HEK293 (cell line): ENCODE data around the gene CLTCL1.

Source experiments
- CTCF ChIA-PET: fragments of 350-600 bp; formaldehyde crosslinking; extraction: SDS; loops from one replicate; lab custom pipeline; 2021; ENCODE audit warnings: antibody characterized with exemption; lab: Yijun Ruan, JAX
- POLR2A ChIA-PET: fragments of 300-600 bp; formaldehyde crosslinking; extraction: SDS; loops from one replicate; lab custom pipeline; 2020; ENCODE audit warnings: antibody characterized with exemption, inconsistent platforms; lab: Yijun Ruan, JAX
- H3K27ac ChIP-seq: fragments of 200-500 bp; sonication (Bioruptor generic); 2 replicates; pipeline ENCODE4 v1.5.1; 2014; ENCODE audit warnings: low read depth, low read length, control low read depth, inconsistent platforms; ENCODE audit errors: extremely low read depth
- H3K36me3 ChIP-seq, 2 experiments: fragments of 200-500 bp in 1 of 2; sonication (Bioruptor generic) in 1 of 2; 1 replicate in 1 of 2; 2 replicates in 1 of 2; pipeline ENCODE4 v1.5.1; 2014 to 2017; ENCODE audit warnings: inconsistent platforms in 2 of 2, low read length in 2 of 2; ENCODE audit not compliant: control insufficient read depth in 2 of 2, insufficient read depth in 1 of 2
- H3K4me1 ChIP-seq: fragments of 200-500 bp; sonication (Bioruptor generic); 2 replicates; pipeline ENCODE4 v1.5.1; 2014; ENCODE audit warnings: mild to moderate bottlenecking, low read length, inconsistent platforms; ENCODE audit not compliant: control insufficient read depth, insufficient read depth
- H3K4me3 ChIP-seq: 2 replicates; pipeline ENCODE4 v1.5.1; 2011; ENCODE audit warnings: low read depth, mild to moderate bottlenecking, control low read depth, low read length, moderate library complexity
- H3K9me3 ChIP-seq: fragments of 200-500 bp; sonication (Bioruptor generic); 2 replicates; pipeline ENCODE4 v1.5.1; 2014; ENCODE audit warnings: low read depth, low read length, inconsistent platforms; ENCODE audit not compliant: control insufficient read depth, insufficient read depth
- ATF2 ChIP-seq: fragments of 450-650 bp; formaldehyde crosslinking; IDR thresholded peaks from 2 replicates; pipeline ENCODE4 v1.5.1; 2016; ENCODE audit warnings: missing biosample characterization, missing genetic modification characterization, low read depth
- GFI1B ChIP-seq: fragments of 450-650 bp; formaldehyde crosslinking; IDR thresholded peaks from 2 replicates; pipeline ENCODE4 v1.5.1; 2016; ENCODE audit warnings: missing biosample characterization, missing genetic modification characterization
- GLI2 ChIP-seq: fragments of 450-650 bp; formaldehyde crosslinking; IDR thresholded peaks from 2 replicates; pipeline ENCODE4; 2017; ENCODE audit warnings: missing biosample characterization, missing genetic modification characterization, low read depth, borderline replicate concordance
- PRDM6 ChIP-seq: fragments of 450-650 bp; formaldehyde crosslinking; IDR thresholded peaks from 2 replicates; pipeline ENCODE4 v1.5.1; 2017; ENCODE audit warnings: missing biosample characterization, missing genetic modification characterization
- REPIN1 ChIP-seq: fragments of 450-650 bp; formaldehyde crosslinking; IDR thresholded peaks from 2 replicates; pipeline ENCODE4 v1.5.1; 2017; ENCODE audit warnings: missing biosample characterization, missing genetic modification characterization, low read depth
- SP7 ChIP-seq: fragments of 450-650 bp; formaldehyde crosslinking; IDR thresholded peaks from 2 replicates; pipeline ENCODE4 v1.5.1; 2016; ENCODE audit warnings: missing biosample characterization, missing genetic modification characterization
- ZBTB26 ChIP-seq: fragments of 450-650 bp; formaldehyde crosslinking; optimal IDR thresholded peaks from 2 replicates; pipeline ENCODE3; 2016; ENCODE audit warnings: missing biosample characterization, mild to moderate bottlenecking, missing genetic modification characterization
- ZFHX2 ChIP-seq: fragments of 450-650 bp; formaldehyde crosslinking; conservative IDR thresholded peaks from 2 replicates; pipeline ENCODE4 v1.5.1; 2016; ENCODE audit warnings: missing biosample characterization, missing genetic modification characterization
- ZFP41 ChIP-seq: fragments of 450-650 bp; formaldehyde crosslinking; IDR thresholded peaks from 2 replicates; pipeline ENCODE4 v1.5.1; 2016; ENCODE audit warnings: missing biosample characterization, missing genetic modification characterization, borderline replicate concordance
- ZIC2 ChIP-seq: fragments of 450-650 bp; formaldehyde crosslinking; IDR thresholded peaks from 2 replicates; pipeline ENCODE4 v1.5.1; 2016; ENCODE audit warnings: missing biosample characterization, missing genetic modification characterization
- ZNF266 ChIP-seq: fragments of 450-650 bp; formaldehyde crosslinking; IDR thresholded peaks from 2 replicates; pipeline ENCODE4 v1.5.1; 2016; ENCODE audit warnings: missing biosample characterization, missing genetic modification characterization, low read depth
- ZNF280C ChIP-seq: fragments of 450-650 bp; formaldehyde crosslinking; IDR thresholded peaks from 2 replicates; pipeline ENCODE4 v1.5.1; 2016; ENCODE audit warnings: missing biosample characterization, missing genetic modification characterization
- ZNF548 ChIP-seq: fragments of 450-650 bp; formaldehyde crosslinking; IDR thresholded peaks from 2 replicates; pipeline ENCODE4 v1.5.1; 2016; ENCODE audit warnings: missing biosample characterization, missing genetic modification characterization
- ZNF558 ChIP-seq: fragments of 450-650 bp; formaldehyde crosslinking; IDR thresholded peaks from 2 replicates; pipeline ENCODE4 v1.5.1; 2016; ENCODE audit warnings: missing biosample characterization, missing genetic modification characterization
- ZNF639 ChIP-seq: fragments of 450-650 bp; formaldehyde crosslinking; IDR thresholded peaks from 2 replicates; pipeline ENCODE4 v1.5.1; 2016; ENCODE audit warnings: missing biosample characterization, missing genetic modification characterization
- ZNF660 ChIP-seq: fragments of 450-650 bp; IDR thresholded peaks from 2 replicates; pipeline ENCODE4 v1.5.1; 2018; ENCODE audit warnings: missing biosample characterization, mild to moderate bottlenecking, missing genetic modification characterization
- ZNF777 ChIP-seq: fragments of 450-650 bp; formaldehyde crosslinking; IDR thresholded peaks from 2 replicates; pipeline ENCODE4 v1.5.1; 2017; ENCODE audit warnings: missing biosample characterization, missing genetic modification characterization, borderline replicate concordance
- ZNF791 ChIP-seq: fragments of 450-650 bp; formaldehyde crosslinking; IDR thresholded peaks from 2 replicates; pipeline ENCODE4 v1.5.1; 2016; ENCODE audit warnings: missing biosample characterization, missing genetic modification characterization
- ZNF792 ChIP-seq: fragments of 450-650 bp; formaldehyde crosslinking; IDR thresholded peaks from 2 replicates; pipeline ENCODE4 v1.5.1; 2016; ENCODE audit warnings: missing biosample characterization, missing genetic modification characterization
- ZSCAN23 ChIP-seq: fragments of 450-650 bp; formaldehyde crosslinking; IDR thresholded peaks from 2 replicates; pipeline ENCODE4 v1.5.1; 2016; ENCODE audit warnings: missing biosample characterization, missing genetic modification characterization

Gene CLTCL1

GRCh38 chr22:19240813-19241592 is 50.5 kb downstream of the CLTCL1 start:
- POLR2A ChIA-PET = no interaction called here
- H3K27ac ChIP-seq = no peak overlapping the region
- CTCF ChIA-PET = no interaction called here
- no peaks in the 10 kb centered on the region for H3K9me3 ChIP-seq
- H3K4me3 ChIP-seq = no peak overlapping the region
- H3K36me3 ChIP-seq = peaks cover 0 to 28% of the 10 kb centered on the region in 2 experiments; a peak in 2 of 3 replicates
- no peaks in the 10 kb centered on the region for H3K4me1 ChIP-seq
- TF ChIP-seq GLI2 (tag by site-specific recombination) = no peak
- TF ChIP-seq ZNF777 (tag by site-specific recombination) = no peak

GRCh38 chr22:19239464-19239863 is 52.1 kb downstream of the CLTCL1 start:
- H3K36me3 ChIP-seq = peaks cover 0 to 40% of the 10 kb centered on the region in 2 experiments; a peak in 2 of 3 replicates
- ChIA-PET CTCF (no interaction called here), POLR2A (no interaction called here)
- no peaks in the 10 kb centered on the region for H3K9me3 ChIP-seq
- H3K4me1 ChIP-seq = no peaks in the 10 kb centered on the region
- no peak overlapping the region for H3K4me3 ChIP-seq
- TF ChIP-seq ZNF280C (tag by site-specific recombination) = no peak
- no peak for TF ChIP-seq ZNF639 (tag by site-specific recombination)
- TF ChIP-seq ZNF558 (tag by site-specific recombination) = no peak
- TF ChIP-seq ZSCAN23 = no peak
- no peak for TF ChIP-seq ZBTB26
- no peak for TF ChIP-seq ZNF792 (tag by site-specific recombination)
- no peak for TF ChIP-seq ZIC2 (tag by site-specific recombination)
- no peak for TF ChIP-seq GFI1B (tag by site-specific recombination)
- TF ChIP-seq ZNF777 (tag by site-specific recombination) = no peak
- no peak for TF ChIP-seq PRDM6 (tag by site-specific recombination)
- no peak for TF ChIP-seq ZFP41
- TF ChIP-seq ZNF791 (tag by site-specific recombination) = no peak
- TF ChIP-seq ATF2 = no peak
- no peak for TF ChIP-seq ZFHX2
- TF ChIP-seq ZNF266 (tag by site-specific recombination) = no peak
- TF ChIP-seq SP7 (tag by site-specific recombination) = no peak
- TF ChIP-seq REPIN1 (tag by site-specific recombination) = no peak
- no peak for TF ChIP-seq ZNF660 (tag by site-specific recombination)
- no peak for TF ChIP-seq ZNF548 (tag by site-specific recombination)
- TF ChIP-seq, all 188 proteins: peak for 0
- no peak overlapping the region for H3K27ac ChIP-seq
